HG03280 (cell line): Measurements from ENCODE around the gene ZNF175.
A peak's percentile ranks its signal among the peaks of the same experiment; 100 is the strongest.

ENCODE experiments used
- ATAC-seq: cut with Tn5 transposase; IDR thresholded peaks from one replicate; pipeline ENCODE4 v1.9.1; 2021; ENCODE audit warnings: mild to moderate bottlenecking, moderate library complexity; ENCODE audit not compliant: unreplicated experiment

The ZNF175 gene

DNA sequence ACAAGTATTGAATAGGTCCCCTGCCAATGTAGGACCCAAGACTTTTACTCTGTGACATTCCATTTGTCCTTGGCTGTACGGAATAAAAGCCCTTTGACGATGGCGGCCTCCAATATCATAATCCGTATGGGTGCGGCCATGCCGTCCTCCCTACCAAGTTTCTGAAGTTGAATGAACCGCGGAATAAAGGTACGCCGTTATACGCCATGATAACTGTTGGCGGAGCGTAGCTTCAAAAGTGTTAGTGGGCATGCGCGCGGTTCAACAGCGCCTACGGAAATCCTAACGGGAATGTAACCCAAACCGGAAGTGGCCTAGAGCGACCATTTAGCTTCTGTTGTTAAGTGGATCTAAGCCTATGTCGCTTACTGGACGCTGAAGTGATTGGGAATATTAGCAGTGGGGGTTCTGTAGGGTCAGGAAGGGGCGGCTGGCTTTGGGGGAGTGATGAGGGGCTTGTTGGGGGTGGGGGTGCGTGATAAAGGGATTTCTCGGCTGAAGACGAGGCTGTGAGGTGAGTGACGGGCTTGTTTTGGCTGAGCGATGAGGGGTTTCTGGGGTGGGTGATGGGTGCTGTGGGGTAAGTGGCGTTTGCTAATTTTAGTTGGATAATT lies at the start of gene ZNF175:
TSS of gene ZNF175 (plus strand) at position 322 of the 614 bp plus-strand sequence. CDS start 2,047 bp downstream, outside the sequence.
- peak; percentile 88 for ATAC-seq

GRCh38 chr19:51521357-51521756 lies 49.7 kb upstream of the ZNF175 start:
- ATAC-seq: no peak

DNA sequence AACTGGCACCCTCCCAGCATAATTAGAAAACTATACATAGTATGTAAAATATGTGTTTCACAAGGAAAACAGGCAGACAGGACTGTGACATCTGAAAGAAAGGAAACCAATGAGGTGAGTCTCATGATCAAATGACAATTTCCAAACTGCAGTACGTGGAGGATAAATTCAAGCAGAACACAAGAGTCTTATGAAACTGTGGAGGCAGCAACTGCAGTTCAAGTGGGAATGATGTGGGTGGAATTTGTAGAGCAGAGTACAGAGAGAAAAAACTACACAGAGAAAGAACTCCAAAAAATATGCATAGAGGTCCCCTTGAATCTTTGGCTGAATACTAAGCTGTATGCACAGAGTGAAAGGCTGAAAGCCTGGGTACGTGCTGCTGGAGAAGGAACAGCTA lies 49.3 kb upstream of the ZNF175 start:
- no peak for ATAC-seq

- ATAC-seq: no peak
Measured at GRCh38 chr19:51524666-51525264, 46.3 kb upstream of the ZNF175 start.

GRCh38 chr19:51525651-51526050 lies 45.4 kb upstream of the ZNF175 start:
- ATAC-seq: no peak

DNA sequence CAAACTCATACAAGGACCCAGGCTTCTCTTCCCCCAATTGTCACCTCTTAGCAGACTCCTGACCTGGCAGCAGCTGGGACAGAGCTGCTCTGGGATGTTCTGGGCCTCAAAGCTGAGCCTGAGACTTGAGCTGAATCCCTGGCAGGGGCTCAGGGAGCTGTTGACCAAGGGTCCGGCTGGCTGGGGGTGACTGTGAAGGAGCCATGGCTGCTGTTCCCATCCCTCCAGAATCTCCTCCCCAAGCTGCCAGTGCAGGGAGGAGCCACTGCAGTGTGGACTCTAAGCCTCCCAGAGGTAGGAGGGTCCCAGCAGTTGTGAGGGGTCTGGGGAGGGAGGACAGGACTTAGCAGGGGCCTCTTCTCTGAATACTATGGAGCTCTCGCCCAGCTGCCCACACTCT lies 41.8 kb upstream of the ZNF175 start:
- no peak for ATAC-seq

GRCh38 chr19:51530616-51531015 lies 40.5 kb upstream of the ZNF175 start:
- ATAC-seq: no peak

DNA sequence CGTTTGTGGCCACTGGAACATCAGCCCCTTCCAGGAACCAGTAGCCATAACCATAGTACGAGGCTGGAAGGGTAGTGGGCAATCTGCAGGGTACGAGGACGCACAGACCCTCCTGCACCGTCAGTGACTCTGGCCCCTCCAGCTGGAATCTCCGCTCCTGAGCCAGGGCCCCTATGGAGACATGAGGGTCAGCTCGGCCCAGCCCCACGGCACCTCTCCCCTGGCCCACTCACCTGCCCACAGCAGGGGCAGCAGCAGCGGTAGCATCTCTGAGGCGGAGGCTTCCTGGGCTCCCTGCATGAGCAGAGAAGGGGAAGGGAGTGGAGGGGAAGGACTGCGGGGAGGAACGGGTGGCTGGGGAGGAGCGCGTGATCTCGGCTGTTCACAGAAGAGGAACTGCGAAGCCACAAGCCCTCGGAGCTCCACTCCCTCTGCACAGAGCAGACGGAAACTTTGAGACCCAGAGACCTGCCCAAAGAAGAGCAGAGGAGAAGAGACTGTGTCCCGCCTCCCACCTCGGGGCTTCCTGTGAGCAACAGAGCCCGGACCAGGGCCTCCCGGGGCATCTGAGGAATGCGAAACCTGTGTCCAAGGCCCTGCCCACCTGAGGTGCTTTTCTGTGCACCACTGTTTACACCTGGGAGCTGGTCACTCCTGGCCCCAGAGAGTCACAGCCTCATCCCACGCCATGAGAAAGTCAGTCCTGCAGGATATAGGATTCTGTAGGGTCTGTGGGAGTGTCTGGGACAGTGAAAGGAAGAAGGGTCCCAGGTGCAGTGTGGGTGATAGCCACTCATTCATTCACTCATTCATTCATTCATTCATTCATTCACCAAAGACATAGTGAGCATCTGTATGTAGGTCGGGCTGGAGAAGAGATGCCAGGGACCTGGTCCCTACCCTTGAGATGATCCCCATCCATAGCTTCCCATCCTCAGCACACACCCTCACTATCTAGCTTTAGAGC lies 39.5 kb upstream of the ZNF175 start, which contains the start of gene SIGLEC6:
TSS of gene SIGLEC6 (minus strand) at position 322 of the 967 bp plus-strand sequence. CDS start at position 300, 22 bp downstream.
- ATAC-seq: no peak

DNA sequence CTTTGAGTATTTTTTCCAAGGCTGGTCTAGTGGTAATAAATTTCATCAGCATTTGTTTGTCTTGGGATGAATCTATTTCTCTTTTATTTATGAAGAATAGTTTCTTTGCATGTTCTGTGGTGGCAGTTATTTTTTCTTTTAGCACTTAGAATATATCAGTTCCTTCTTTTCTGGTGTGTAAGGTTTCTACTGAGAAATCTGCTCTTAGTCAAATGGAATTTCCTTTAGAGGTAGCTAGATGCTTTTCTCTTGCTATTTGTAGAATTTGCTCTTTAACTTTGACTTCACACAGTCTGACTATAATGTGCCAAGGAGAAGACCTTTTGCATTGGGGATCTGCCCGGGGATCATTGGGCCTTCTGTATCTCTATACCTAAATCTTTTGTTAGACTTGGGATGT lies 35.5 kb upstream of the ZNF175 start:
- no peak for ATAC-seq

GRCh38 chr19:51539821-51540366 lies 31.2 kb upstream of the ZNF175 start:
- ATAC-seq: no peak

- ATAC-seq: no peak
Measured at GRCh38 chr19:51541458-51542357, 29.4 kb upstream of the ZNF175 start.

GRCh38 chr19:51542699-51543098 lies 28.4 kb upstream of the ZNF175 start:
- no peak for ATAC-seq

DNA sequence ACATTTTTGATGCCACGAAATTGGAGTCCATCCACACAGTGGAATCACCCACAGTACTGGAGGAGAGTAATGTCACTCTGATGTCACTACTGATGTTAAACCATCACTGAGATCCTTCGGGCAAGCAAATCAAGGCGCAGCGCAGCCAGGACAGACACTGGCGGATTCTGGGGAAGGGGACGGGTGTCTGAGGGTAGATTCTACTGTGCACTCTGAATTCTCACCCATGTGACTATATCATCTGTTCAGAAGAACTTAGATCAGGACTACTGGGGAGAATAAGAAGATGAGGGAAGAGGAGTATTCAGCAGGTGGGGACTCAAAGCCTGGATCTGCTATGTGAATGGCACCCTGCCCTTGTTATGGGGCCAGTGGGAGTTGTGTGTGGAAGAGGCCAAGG lies 27.0 kb upstream of the ZNF175 start:
- no peak for ATAC-seq

DNA sequence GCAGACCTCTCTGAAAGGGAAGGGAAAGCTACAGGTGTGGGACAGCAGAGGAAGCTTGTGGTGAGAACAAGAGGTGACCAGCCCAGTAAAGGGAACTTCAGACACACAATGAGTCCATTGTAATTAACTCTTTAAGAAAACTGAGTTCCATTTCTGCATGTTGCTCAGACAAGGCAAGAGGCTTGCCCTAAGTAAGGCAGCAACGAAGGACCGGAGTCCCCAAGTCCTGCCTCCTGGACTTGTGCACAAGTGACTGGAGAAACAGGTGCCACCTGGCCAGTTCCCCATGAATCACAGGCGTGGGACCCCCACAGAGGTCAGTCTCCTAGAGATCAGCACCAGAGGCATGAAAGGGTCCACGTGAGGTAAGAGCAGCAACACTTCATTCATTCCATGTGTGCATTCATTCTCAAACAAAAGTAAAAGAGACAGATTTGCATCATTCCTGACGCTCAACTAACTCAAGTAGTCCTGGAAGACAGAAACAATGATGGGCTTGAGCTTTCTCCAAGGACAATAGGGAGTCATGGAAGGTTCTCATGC lies 24.9 kb upstream of the ZNF175 start:
- no peak for ATAC-seq

- no peak for ATAC-seq
Measured at GRCh38 chr19:51546650-51547396, 24.3 kb upstream of the ZNF175 start.

DNA sequence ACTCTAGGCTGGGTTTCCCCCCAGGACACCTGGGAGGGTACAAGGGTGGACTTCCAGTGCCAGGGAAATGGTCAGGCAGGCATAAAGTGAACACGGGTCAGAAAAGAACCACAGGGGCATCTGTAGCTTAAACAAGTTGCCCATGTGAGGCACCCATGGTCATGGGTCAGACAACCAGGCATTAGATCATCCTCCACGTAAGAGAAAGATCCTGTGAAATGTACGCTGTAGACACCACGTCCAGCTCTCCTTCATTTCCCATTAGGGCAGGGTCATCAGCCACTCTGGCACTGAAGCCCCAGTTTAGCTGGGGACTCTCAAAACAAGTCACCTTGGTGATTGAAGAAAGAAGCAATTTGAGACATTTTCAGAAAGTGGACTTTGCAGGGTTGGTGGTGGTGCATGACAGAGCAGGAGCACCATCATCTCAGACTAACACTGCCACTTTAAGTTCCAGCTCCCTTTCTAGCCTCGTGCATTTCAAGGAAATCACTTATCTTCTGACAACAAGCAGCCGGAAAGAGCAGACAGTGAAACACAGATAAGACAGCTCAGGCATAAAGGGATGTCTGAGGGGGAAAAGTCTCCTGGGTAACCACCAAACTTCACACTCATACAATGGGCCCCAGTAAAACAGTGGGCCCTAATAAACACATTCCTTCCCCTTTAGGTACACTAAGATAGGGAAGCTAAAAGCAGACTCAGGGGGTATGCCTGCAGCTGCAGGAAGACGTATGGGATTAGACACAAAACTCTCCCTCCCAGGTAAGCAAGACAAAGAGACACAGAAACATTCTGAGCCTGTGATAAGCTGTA lies 23.5 kb upstream of the ZNF175 start:
- ATAC-seq: no peak

DNA sequence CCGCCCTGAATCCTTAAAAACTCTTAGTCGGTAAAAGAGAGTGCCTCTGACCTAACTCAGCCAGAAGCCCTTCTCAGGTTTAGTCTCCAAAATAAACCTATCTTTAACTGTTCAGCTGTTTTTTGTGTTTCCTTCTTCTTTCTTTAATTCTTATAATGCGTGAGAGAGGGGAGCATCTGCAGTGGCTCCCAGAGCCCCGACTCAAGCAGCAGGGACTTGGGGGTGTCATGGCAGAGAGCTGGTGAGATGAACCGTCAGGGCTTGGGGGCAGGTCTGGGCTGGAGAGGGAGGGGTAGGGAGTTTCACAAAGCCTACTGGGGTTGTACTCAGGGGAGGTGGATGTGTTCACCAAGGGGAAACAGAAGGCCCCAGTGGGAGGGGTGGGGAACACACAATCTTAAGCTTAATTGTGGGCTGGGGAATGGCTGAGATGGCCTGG lies 22.9 kb upstream of the ZNF175 start:
- ATAC-seq: no peak

DNA sequence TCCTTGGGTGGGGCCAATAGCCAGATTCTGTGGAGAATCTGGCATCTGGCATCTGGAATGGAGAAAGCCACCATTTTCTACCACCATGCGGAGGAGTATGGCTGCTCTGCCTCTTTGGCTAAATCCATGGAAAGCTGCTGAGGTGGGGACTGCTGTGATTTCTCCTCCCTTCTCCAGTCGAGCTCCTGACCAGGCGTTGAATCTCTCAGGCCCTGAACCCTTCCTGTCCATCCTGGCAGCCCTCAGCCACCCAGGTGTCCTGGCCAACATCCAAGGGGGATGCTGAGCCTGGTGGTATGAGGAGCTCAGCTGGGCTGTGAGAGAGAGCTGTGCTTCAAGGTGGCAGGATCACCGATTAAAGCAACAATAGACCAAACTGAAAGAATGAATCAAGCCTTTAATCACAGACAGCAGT lies 22.2 kb upstream of the ZNF175 start:
- ATAC-seq: no peak
